Nephron (organoid): ENCODE measurements around the gene NR5A1.

Experiments
- H3K27ac Mint-ChIP-seq, 3 experiments: 2 replicates each; pipeline ENCODE4 v1.8.0; 2020; ENCODE audit warnings: mixed read lengths in 3 of 3, mild to moderate bottlenecking in 2 of 3, moderate library complexity in 1 of 3
- H3K27me3 Mint-ChIP-seq: 2 replicates; pipeline ENCODE4 v1.8.0; 2021; ENCODE audit warnings: low read depth, mild to moderate bottlenecking, moderate library complexity, mixed read lengths
- H3K36me3 Mint-ChIP-seq: 2 replicates; pipeline ENCODE4 v1.8.0; 2020; ENCODE audit warnings: low read depth, mixed read lengths
- H3K4me1 Mint-ChIP-seq: 2 replicates; pipeline ENCODE4 v1.8.0; 2020; ENCODE audit warnings: mixed read lengths
- H3K4me3 Mint-ChIP-seq, 3 experiments: 2 replicates each; pipeline ENCODE4 v1.8.0; 2020; ENCODE audit warnings: mild to moderate bottlenecking in 3 of 3, mixed read lengths in 3 of 3, moderate library complexity in 2 of 3
- H3K9me3 Mint-ChIP-seq: 2 replicates; pipeline ENCODE4 v1.8.0; 2020; ENCODE audit warnings: mixed read lengths
- TF ChIP-seq, protein P1 (sequence below), 3 experiments: fragments of 200-600 bp; sonication (generic); IDR thresholded peaks; one replicate each; pipeline ENCODE4 v1.5.0; 2021; ENCODE audit warnings: antibody characterized with exemption in 3 of 3; ENCODE audit not compliant: unreplicated experiment in 3 of 3

Gene NR5A1

DNA sequence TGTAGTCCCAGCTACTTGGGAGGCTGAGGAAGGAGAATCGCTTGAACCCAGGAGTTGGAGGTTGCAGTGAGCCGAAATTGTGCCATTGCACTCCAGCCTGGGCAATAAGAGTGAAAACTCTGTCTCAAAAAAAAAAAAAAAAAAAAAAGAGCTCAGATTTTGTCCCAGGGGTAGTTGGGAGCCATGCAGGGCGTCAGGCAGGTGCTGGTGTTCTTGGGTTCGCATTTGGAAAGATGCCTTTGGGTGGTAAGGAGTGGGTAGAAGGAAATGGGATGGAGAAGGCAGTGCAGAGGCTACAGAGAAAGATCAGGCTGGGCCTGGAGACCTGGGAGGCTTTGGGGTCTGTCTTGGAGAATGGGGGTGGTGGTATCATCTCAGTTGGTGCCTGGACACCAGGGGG lies 33.0 kb downstream of the NR5A1 start:
- TF ChIP-seq, protein P1, sequence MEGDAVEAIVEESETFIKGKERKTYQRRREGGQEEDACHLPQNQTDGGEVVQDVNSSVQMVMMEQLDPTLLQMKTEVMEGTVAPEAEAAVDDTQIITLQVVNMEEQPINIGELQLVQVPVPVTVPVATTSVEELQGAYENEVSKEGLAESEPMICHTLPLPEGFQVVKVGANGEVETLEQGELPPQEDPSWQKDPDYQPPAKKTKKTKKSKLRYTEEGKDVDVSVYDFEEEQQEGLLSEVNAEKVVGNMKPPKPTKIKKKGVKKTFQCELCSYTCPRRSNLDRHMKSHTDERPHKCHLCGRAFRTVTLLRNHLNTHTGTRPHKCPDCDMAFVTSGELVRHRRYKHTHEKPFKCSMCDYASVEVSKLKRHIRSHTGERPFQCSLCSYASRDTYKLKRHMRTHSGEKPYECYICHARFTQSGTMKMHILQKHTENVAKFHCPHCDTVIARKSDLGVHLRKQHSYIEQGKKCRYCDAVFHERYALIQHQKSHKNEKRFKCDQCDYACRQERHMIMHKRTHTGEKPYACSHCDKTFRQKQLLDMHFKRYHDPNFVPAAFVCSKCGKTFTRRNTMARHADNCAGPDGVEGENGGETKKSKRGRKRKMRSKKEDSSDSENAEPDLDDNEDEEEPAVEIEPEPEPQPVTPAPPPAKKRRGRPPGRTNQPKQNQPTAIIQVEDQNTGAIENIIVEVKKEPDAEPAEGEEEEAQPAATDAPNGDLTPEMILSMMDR (IDR thresholded peaks at IDR 0.05; ENCODE audit: unreplicated experiment in 3 of 3): no peak
- Mint-ChIP-seq H3K36me3 (no peaks in the 10 kb centered on the region), H3K9me3 (no peaks in the 10 kb centered on the region), H3K4me1 (no peaks in the 10 kb centered on the region), H3K27me3 (peaks cover 50% of the 10 kb centered on the region), H3K4me3 (no peak overlapping the region), H3K27ac (no peak overlapping the region)

DNA sequence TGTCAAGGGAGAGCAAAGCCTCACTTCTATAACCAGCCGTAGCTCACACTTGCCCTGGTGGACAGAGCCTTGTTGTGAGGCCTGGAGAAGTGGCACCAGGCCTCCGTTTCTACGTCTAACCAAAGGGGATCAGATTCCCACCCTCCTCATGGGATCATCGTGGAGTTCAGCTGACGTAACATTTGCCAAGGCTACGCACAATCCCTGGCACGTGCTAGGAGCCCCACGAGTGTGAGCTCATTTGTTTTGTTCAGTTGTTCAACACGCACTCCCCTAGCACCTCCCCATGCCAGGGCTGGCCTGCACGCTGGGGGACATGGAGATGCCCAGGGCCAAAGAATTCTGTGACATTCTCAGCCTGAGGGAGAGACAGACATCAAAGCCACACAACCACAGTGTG lies 33.9 kb downstream of the NR5A1 start:
- Mint-ChIP-seq H3K27ac (no peak overlapping the region), H3K36me3 (no peaks in the 10 kb centered on the region), H3K4me3 (no peak overlapping the region), H3K9me3 (no peaks in the 10 kb centered on the region), H3K27me3 (peaks cover 41% of the 10 kb centered on the region), H3K4me1 (no peaks in the 10 kb centered on the region)
- TF ChIP-seq, protein P1 (IDR thresholded peaks at IDR 0.05; ENCODE audit: unreplicated experiment in 3 of 3): no peak

DNA sequence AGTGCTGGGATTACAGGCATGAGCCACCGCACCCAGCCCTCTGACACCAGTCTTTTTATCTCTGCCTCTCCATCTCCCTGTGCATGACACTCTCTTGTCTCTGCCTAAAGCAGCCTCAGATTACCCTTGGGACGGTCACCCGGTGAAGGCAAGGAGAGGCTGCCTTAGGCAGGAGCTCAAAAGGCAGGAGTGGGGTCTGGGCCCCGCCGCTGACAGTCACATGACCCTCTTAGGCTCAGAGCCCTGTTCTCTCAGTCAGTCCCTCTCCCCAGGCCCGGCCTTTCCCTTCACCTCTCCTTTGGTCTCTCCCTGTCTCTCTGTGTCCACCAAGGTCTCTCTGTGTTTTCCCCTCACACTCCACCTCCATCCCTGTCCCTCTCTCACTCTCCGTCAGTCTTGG lies 34.4 kb downstream of the NR5A1 start:
- peaks cover 37% of the 10 kb centered on the region for H3K27me3 Mint-ChIP-seq
- H3K36me3 Mint-ChIP-seq: no peaks in the 10 kb centered on the region
- no peaks in the 10 kb centered on the region for H3K9me3 Mint-ChIP-seq
- no peak overlapping the region for H3K4me3 Mint-ChIP-seq
- H3K27ac Mint-ChIP-seq: no peak overlapping the region
- H3K4me1 Mint-ChIP-seq: no peaks in the 10 kb centered on the region
- TF ChIP-seq, protein P1 (IDR thresholded peaks at IDR 0.05; ENCODE audit: unreplicated experiment in 3 of 3): no peak

DNA sequence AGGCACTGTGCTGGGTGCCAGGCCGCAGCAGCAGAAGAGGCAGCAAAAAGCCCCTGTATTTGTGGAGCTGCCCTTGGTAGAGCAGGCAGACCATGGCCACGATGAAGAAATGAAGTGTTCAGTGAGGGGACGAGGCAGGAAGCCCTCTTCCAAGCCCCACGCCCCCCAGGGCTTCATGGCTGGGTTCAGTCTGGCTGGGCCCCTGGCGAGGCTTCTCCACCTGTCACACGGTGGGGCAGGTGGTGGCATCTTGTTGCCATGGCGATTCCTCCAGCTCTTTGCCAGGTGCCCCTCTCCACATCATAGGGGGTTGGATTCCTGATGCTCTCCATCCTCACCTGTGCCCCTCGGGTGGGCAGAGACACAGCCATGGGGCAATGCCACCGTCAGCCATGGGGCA lies 35.4 kb downstream of the NR5A1 start:
- Mint-ChIP-seq H3K9me3 (no peaks in the 10 kb centered on the region), H3K36me3 (no peaks in the 10 kb centered on the region), H3K27ac (no peak overlapping the region), H3K4me1 (no peaks in the 10 kb centered on the region), H3K27me3 (peaks cover 40% of the 10 kb centered on the region), H3K4me3 (no peak overlapping the region)
- TF ChIP-seq, protein P1 (IDR thresholded peaks at IDR 0.05; ENCODE audit: unreplicated experiment in 3 of 3): no peak

DNA sequence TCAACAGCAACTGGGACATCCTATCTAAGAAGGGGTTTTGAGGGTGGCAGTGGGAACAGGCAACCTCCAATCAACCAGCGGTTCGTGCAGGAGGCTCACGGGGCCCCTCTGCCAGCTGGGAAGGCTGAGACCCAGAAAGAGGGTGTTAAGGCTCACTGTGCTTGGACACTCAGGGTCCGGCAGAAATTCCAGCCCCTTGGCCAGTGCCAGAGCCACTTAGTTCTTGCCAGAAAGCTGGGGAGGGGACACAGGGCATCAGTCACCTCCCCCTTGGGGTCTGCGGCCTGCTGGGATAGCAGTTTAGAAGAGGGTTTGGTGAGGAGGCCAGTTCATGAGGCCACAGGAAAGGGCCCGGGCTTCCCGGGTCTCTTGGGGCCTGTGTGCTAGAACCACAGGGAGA lies 36.5 kb downstream of the NR5A1 start:
- no peaks in the 10 kb centered on the region for H3K4me1 Mint-ChIP-seq
- no peak overlapping the region for H3K4me3 Mint-ChIP-seq
- no peak overlapping the region for H3K27ac Mint-ChIP-seq
- peaks cover 33% of the 10 kb centered on the region for H3K27me3 Mint-ChIP-seq
- TF ChIP-seq, protein P1 (IDR thresholded peaks at IDR 0.05; ENCODE audit: unreplicated experiment in 3 of 3): no peak
- H3K36me3 Mint-ChIP-seq: no peaks in the 10 kb centered on the region
- H3K9me3 Mint-ChIP-seq: no peaks in the 10 kb centered on the region

DNA sequence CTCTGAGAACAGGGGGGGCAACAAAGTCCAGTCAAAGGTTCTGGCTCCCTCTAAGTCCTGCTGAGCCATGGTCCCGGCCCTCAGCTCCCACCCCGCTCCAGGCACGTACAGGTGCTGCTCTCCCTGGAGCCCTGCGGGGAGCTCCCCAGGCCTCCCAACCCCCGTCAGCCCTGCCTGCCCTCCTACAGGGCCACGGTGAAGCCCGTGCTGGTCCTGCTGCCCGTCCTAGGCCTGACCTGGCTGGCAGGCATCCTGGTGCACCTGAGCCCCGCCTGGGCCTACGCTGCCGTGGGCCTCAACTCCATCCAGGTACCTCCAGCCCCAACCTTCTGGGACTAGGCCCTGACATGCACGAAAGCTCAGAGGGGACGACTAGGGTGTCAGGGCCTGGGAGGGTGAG lies 36.9 kb downstream of the NR5A1 start:
- no peaks in the 10 kb centered on the region for H3K36me3 Mint-ChIP-seq
- peaks cover 38% of the 10 kb centered on the region for H3K27me3 Mint-ChIP-seq
- TF ChIP-seq, protein P1 (IDR thresholded peaks at IDR 0.05; ENCODE audit: unreplicated experiment in 3 of 3): no peak
- H3K27ac Mint-ChIP-seq: no peak overlapping the region
- H3K4me3 Mint-ChIP-seq: no peak overlapping the region
- H3K9me3 Mint-ChIP-seq: no peaks in the 10 kb centered on the region
- H3K4me1 Mint-ChIP-seq: no peaks in the 10 kb centered on the region
